Measurements from ENCODE around the gene FAM174B.
"Not testable (repeated sequence)": the region's sequence is repeated elsewhere in the genome, so short reads cannot be mapped to it uniquely, and the experiment has no call there.

Gene FAM174B

GRCh38 chr15:92617549-92618520, 37.7 kb downstream of the FAM174B start:
- DNase-seq = no peak

- DNase-seq = peak; percentile 66
Observed at GRCh38 chr15:92616621-92617548, 38.7 kb downstream of the FAM174B start.

- peak; percentile 28 for DNase-seq
Observed at GRCh38 chr15:92614791-92615785, 40.5 kb downstream of the FAM174B start.

- no peak for DNase-seq
Observed at GRCh38 chr15:92614301-92614700, 41.3 kb downstream of the FAM174B start.

- no peak for DNase-seq
Observed at GRCh38 chr15:92613841-92614240, 41.7 kb downstream of the FAM174B start.

- DNase-seq = no peak
Observed at GRCh38 chr15:92612891-92613290, 42.7 kb downstream of the FAM174B start.

GRCh38 chr15:92611995-92612745, 43.4 kb downstream of the FAM174B start:
- no peak for DNase-seq

- no peak for DNase-seq
Observed at GRCh38 chr15:92611150-92611549, 44.4 kb downstream of the FAM174B start.

- no peak for DNase-seq
Observed at GRCh38 chr15:92610101-92610520, 45.5 kb downstream of the FAM174B start.

- no peak for DNase-seq
Observed at GRCh38 chr15:92608866-92609700, 46.5 kb downstream of the FAM174B start.

GRCh38 chr15:92606836-92607150, 48.8 kb downstream of the FAM174B start:
- not testable (repeated sequence) for DNase-seq

- DNase-seq = no peak
Observed at GRCh38 chr15:92606126-92606835, 49.3 kb downstream of the FAM174B start.

GRCh38 chr15:92605225-92605944, 50.2 kb downstream of the FAM174B start:
- DNase-seq = no peak

GRCh38 chr15:92603743-92604470, 51.7 kb downstream of the FAM174B start:
- DNase-seq = no peak

- no peak for DNase-seq
Observed at GRCh38 chr15:92603278-92603677, 52.3 kb downstream of the FAM174B start.

- DNase-seq = no peak
Observed at GRCh38 chr15:92602267-92602593, 53.3 kb downstream of the FAM174B start.

- DNase-seq = no peak
Observed at GRCh38 chr15:92601592-92602266, 53.8 kb downstream of the FAM174B start.

GRCh38 chr15:92600856-92601255, 54.7 kb downstream of the FAM174B start:
- no peak for DNase-seq
